PC-3 (cell line): ENCODE data around the gene MAGI1.

Source experiments
- CTCF ChIP-seq: fragments of 300-600 bp; sonication (generic); conservative IDR thresholded peaks from 2 replicates; pipeline ENCODE4 v1.5.1; 2017; ENCODE audit warnings: antibody characterized with exemption, low read depth, mild to moderate bottlenecking, low read length
- EZH2 ChIP-seq: fragments of 300-600 bp; sonication (generic); IDR thresholded peaks from one replicate; pipeline ENCODE4 v1.6.1; 2017; ENCODE audit warnings: antibody characterized with exemption, mild to moderate bottlenecking, low read length; ENCODE audit not compliant: unreplicated experiment
- EZH2phosphoT487 ChIP-seq: fragments of 300-600 bp; sonication (generic); IDR thresholded peaks from 2 replicates; pipeline ENCODE4 v1.6.1; 2018; ENCODE audit warnings: mild to moderate bottlenecking, antibody characterized with exemption, low read length, borderline replicate concordance

GRCh38 chr3:65858749-65859148, 180.0 kb downstream of the MAGI1 start:
- TF ChIP-seq CTCF (no peak), EZH2 (no peak), EZH2phosphoT487 (no peak)
